ENCODE measurements around the gene FAM117A. TPM values are rescaled to one million over a fixed set of nuclear protein-coding genes. Genes with fewer than 3 reads are reported as not detected.
A peak's percentile ranks its signal among the peaks of the same experiment; 100 is the strongest.

The FAM117A gene
- total RNA-seq, 6 donors from 2014 or later: 15.1 to 22.0 (median 18.2) TPM

DNA sequence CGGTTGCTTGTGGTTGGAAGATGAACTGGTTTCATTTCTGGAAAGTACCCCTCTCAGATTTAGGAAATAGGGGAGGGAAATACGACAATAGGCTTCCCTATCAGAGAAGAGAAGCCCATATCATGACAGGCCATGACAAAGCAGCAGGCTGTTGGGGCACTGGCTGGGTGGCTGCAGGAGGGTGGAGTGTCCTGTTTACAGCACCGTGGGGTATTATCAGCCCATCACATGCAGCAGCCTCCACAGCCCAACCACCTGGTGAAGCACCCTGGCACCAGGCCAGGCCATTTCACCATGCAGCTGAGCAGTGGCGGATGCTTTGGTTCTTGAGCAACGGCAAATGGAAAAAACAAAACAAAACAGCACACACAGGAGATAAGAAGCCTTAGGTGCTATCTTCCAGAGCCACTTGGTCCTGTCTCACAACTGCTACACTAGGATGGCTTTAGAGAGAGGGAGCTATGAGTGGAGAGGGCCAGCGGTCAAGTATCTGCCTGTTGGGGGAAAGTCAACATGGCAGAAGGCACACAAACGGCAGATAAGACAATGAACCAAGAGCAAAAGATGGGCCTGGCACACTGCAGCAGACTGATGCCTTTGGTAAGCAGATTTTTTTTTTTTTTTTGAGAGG lies 24.2 kb downstream of the FAM117A start:
- H3K27me3 ChIP-seq: no peaks in the 10 kb centered on the region
- no peaks in the 10 kb centered on the region for H3K9me3 ChIP-seq
- peak overlapping the region; percentile 72 to 85 (median 78) for H3K27ac ChIP-seq
- 32 to 39% methylated on average over 7 of the region's 7 CpGs for WGBS, 2 donors
- TF ChIP-seq EP300 (IDR thresholded peaks at IDR 0.05) (peak in 1 of 4 donors; percentile 60), CTCF (IDR thresholded peaks at IDR 0.05) (no peak), POLR2AphosphoS5 (IDR thresholded peaks at IDR 0.05) (peak; percentile 55 to 81), POLR2A (IDR thresholded peaks at IDR 0.05) (no peak)
- peak overlapping the region in 1 of 4 donors; percentile 14 for H3K4me3 ChIP-seq
- DNase-seq: peak; percentile 52 to 89
- H3K4me1 ChIP-seq: peaks cover 41 to 54% (median 48%) of the 10 kb centered on the region in 4 donors
- ATAC-seq (ENCODE audit: low FRiP score in 2 of 2): peak; percentile 70 to 76
- H3K36me3 ChIP-seq: no peaks in the 10 kb centered on the region

DNA sequence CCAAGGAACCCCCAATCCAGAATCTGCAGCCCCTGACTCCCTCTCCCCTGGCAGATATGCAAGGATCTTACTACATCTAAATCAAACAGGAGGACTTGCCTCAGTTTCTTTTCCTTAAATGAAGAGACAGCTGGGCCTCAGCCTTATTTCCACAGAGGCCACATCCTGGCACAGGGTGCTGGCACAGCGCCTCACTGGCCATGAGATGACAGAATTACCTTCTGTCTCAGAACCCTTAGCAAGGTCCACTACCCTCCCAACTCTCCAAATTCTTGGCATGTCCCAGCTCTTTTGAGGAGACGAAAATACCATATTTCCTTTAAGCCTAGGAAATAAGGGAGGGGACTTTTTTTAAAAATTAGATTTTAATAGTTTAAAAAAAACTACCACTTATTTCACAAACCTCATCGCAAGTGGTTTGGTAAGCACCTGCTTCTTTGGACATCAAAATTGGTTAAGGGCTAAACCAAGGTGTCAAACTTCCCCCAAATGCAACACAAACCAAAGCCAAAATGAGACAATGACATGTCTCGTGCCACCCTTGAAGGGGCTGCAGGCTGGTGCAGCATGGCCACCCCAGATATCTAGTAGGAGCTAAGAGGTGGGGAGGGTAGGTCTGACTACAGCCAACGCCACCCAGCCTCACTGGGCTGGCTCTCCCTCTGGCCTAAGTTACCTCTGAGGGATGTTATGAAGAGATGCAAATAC lies 25.3 kb downstream of the FAM117A start:
- peak in 1 of 2 donors; percentile 40 for DNase-seq
- ATAC-seq (ENCODE audit: low FRiP score in 2 of 2): no peak
- Histone ChIP-seq H3K4me1 (peaks cover 41 to 54% (median 48%) of the 10 kb centered on the region in 4 donors), H3K27ac (peak overlapping the region; percentile 72 to 85 (median 78)), H3K36me3 (no peaks in the 10 kb centered on the region), H3K9me3 (no peaks in the 10 kb centered on the region), H3K4me3 (no peak overlapping the region), H3K27me3 (no peaks in the 10 kb centered on the region)
- 67 to 72% methylated on average over 5 of the region's 5 CpGs for WGBS, 2 donors
- no peak for TF ChIP-seq POLR2AphosphoS5 (IDR thresholded peaks at IDR 0.05)
- TF ChIP-seq CTCF (IDR thresholded peaks at IDR 0.05): no peak
- TF ChIP-seq EP300 (IDR thresholded peaks at IDR 0.05): no peak
- no peak for TF ChIP-seq POLR2A (IDR thresholded peaks at IDR 0.05)

DNA sequence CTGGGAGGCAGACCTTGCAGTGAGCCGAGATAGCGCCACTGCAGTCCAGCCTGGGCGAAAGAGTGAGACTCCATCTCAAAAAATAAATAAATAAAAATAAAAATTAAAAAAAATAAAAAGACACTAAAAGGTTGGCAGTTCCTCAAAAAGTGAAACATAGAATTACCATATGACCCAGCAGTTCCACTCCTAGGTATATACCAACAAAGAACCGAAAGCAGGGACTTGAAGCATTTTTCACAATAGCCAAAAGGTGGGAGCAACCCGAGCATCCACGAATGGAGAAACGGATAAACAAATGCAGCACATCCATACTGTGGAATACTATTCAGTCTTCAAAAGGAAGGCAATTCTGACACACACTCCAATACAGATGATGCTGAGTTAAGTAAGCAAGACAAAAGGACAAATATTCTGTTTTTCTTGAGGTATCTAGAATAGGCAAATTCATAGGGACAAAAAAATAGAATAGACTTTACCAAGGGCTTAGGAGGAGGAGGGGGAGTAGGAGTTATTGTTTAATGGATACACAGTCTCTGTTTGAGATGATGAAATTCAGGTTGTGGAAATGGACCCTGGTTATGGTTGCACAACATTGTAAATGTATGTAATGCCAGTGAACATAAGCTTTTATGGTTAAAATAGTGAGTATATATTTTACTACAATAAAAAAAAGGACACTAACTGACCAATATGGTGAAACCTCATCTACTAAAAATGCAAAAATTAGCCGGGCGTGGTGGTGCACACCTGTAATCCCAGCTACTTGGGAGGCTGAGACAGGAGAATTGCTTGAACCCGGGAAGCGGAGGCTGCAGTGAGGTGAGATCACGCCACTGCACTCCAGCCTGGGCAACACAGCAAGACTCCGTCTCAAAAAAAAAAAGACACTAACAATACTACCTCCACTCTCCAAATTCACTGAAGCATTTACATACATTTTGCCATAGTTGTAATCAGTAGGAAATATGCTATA lies 29.1 kb downstream of the FAM117A start:
- 85 to 90% methylated on average over 13 of the region's 13 CpGs for WGBS, 2 donors
- ATAC-seq (ENCODE audit: low FRiP score in 2 of 2): no peak

GRCh38 chr17:49731435-49731831 lies 32.5 kb downstream of the FAM117A start:
- H3K27ac ChIP-seq: no peak overlapping the region
- no peak for ATAC-seq (ENCODE audit: low FRiP score in 2 of 2)
- 81 to 92% methylated on average over 4 of the region's 4 CpGs for WGBS, 2 donors

More for the DNA sequence above, 29.1 kb downstream of the FAM117A start:
- no peak for DNase-seq
- no peak for TF ChIP-seq EP300 (IDR thresholded peaks at IDR 0.05)
- TF ChIP-seq POLR2AphosphoS5 (IDR thresholded peaks at IDR 0.05): no peak
- no peak for TF ChIP-seq POLR2A (IDR thresholded peaks at IDR 0.05)
- TF ChIP-seq CTCF (IDR thresholded peaks at IDR 0.05): no peak
- H3K27ac ChIP-seq: no peak overlapping the region
- no peaks in the 10 kb centered on the region for H3K9me3 ChIP-seq
- no peak overlapping the region for H3K4me3 ChIP-seq
- H3K27me3 ChIP-seq: no peaks in the 10 kb centered on the region
- no peaks in the 10 kb centered on the region for H3K36me3 ChIP-seq
- peaks cover 11 to 26% (median 21%) of the 10 kb centered on the region in 4 donors for H3K4me1 ChIP-seq

More at GRCh38 chr17:49731435-49731831, 32.5 kb downstream of the FAM117A start:
- TF ChIP-seq EP300 (IDR thresholded peaks at IDR 0.05) (no peak), POLR2A (IDR thresholded peaks at IDR 0.05) (no peak), POLR2AphosphoS5 (IDR thresholded peaks at IDR 0.05) (no peak)
- Histone ChIP-seq H3K4me3 (no peak overlapping the region), H3K4me1 (peaks cover 0 to 18% (median 8%) of the 10 kb centered on the region in 4 donors), H3K9me3 (no peaks in the 10 kb centered on the region), H3K36me3 (no peaks in the 10 kb centered on the region), H3K27me3 (no peaks in the 10 kb centered on the region)
- no peak for DNase-seq

Measured in upper lobe of left lung (tissue), 6 donors.